ENCODE results near the gene MSGN1. TPM values are rescaled to one million over a fixed set of nuclear protein-coding genes. Genes with fewer than 3 reads are reported as not detected.

Gene MSGN1
- total and polyA plus RNA-seq, 2 of the 8 experiments (the other 6 are each of a cell fraction or from before 2014, with no cell fraction given), result not detected

DNA sequence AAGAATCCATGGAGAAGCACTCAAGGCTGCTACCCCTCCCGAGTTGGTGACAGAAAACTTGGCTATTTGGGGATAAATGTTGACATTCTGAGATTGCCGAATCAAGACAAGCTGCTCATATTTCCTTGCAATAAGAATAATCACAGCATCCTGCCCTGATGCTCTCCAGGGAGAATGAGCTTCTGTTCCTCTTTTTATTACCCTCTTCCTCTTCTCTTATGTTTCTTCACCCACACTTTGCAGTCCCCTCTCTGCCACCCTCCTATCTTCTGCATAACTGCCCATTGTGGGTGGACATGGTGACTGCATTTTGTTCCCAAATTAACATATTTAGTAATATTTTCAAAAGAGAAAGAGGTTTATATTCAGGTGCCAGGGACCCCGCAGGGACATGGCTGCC, 11.9 kb upstream of the MSGN1 start:
- Histone ChIP-seq H3K23me2 (ENCODE audit: low read depth, low read length) (no peaks in the 10 kb centered on the region), H2BK15ac (ENCODE audit: low read length) (no peak overlapping the region), H3K23ac (ENCODE audit: insufficient read length) (no peak overlapping the region), H2AFZ (ENCODE audit: low read length) (no peak overlapping the region), H2BK120ac (replicated peaks; ENCODE audit: low read depth, low read length) (no peak overlapping the region), H3K4me3 (ENCODE audit: extremely low read depth in 1 of 4, insufficient read depth in 2 of 4, low read depth in 3 of 4, low read length in 4 of 4) (no peak overlapping the region), H4K8ac (ENCODE audit: extremely low read depth, insufficient read depth, low read length) (no peak overlapping the region), H3K79me1 (ENCODE audit: low read depth, low read length) (no peaks in the 10 kb centered on the region), H2AK5ac (ENCODE audit: low read depth, low read length) (no peak overlapping the region), H3K14ac (ENCODE audit: insufficient read length) (no peak overlapping the region), H3K4me1 (replicated peaks in 1 of 4; ENCODE audit: control insufficient read depth in 3 of 4, insufficient read depth in 4 of 4, low read length in 3 of 4) (no peaks in the 10 kb centered on the region), H2BK12ac (ENCODE audit: low read depth, low read length) (no peak overlapping the region), H4K5ac (ENCODE audit: insufficient read length, low read depth, low read length) (no peak overlapping the region), H3K9ac (replicated peaks in 1 of 4; ENCODE audit: extremely low read depth in 1 of 4, low read depth in 3 of 4, low read length in 3 of 4) (no peak overlapping the region), H3K18ac (ENCODE audit: extremely low read depth, low read length) (no peak overlapping the region), H4K20me1 (replicated peaks in 1 of 2; ENCODE audit: control insufficient read depth in 1 of 2, insufficient read depth in 2 of 2, low read length in 2 of 2) (no peaks in the 10 kb centered on the region), H3K79me2 (ENCODE audit: control insufficient read depth in 1 of 2, insufficient read depth in 2 of 2, low read length in 2 of 2) (no peaks in the 10 kb centered on the region), H4K91ac (replicated peaks; ENCODE audit: insufficient read length, low read length) (no peak overlapping the region), H3K4ac (replicated peaks; ENCODE audit: insufficient read length, low read depth, low read length) (no peak overlapping the region), H2BK20ac (ENCODE audit: low read length) (no peak overlapping the region), H3K27ac (ENCODE audit: low read depth, low read length) (no peak overlapping the region), H3K36me3 (ENCODE audit: control insufficient read depth in 2 of 4, insufficient read depth in 4 of 4, low read length in 3 of 4) (no peaks in the 10 kb centered on the region), H3K56ac (replicated peaks; ENCODE audit: insufficient read length, low read depth, low read length) (no peak overlapping the region), H3K4me2 (ENCODE audit: insufficient read depth in 1 of 2, low read depth in 2 of 2, low read length in 2 of 2) (no peak overlapping the region), H2BK5ac (ENCODE audit: low read depth, low read length) (no peak overlapping the region), H3K27me3 (replicated peaks in 1 of 4; ENCODE audit: control insufficient read depth in 3 of 4, extremely low read depth in 1 of 4, insufficient read depth in 3 of 4, low read length in 3 of 4) (no peaks in the 10 kb centered on the region), H3K9me3 (ENCODE audit: insufficient read depth in 2 of 2, low read depth in 1 of 2, low read length in 1 of 2) (no peaks in the 10 kb centered on the region)
- DNase-seq (ENCODE audit: low read depth in 1 of 2, low spot score in 2 of 2) (no peak), FAIRE-seq (no peak)
- no peak for TF ChIP-seq EZH2 (IDR thresholded peaks at IDR 0.05; ENCODE audit: low read depth, low read length, severe bottlenecking)
- TF ChIP-seq TCF12 (IDR thresholded peaks at IDR 0.05; ENCODE audit: low read depth, low read length), result no peak
- WGBS, 2 experiments (ENCODE audit: extremely low coverage in 1 of 2, insufficient coverage in 1 of 2, insufficient read length in 1 of 2, insufficient replicate concordance in 2 of 2, low coverage in 1 of 2, low lambda C conversion rate in 2 of 2, missing lambda C conversion rate in 1 of 2), result 79% methylated on average over 3 of the region's 3 CpGs; no CpG with 5 or more reads in 1 of the 2 experiments
- ChIA-PET CTCF (ENCODE audit: partially characterized antibody) (interaction anchor here (1.2 to 2.8 kb wide), 2 partner anchors 26 to 48 kb away, joined by 3 to 11 read pairs; no protein-coding TSS in a partner anchor), POLR2A (ENCODE audit: partially characterized antibody) (interaction anchor here (1.3 kb wide), 1 partner anchor 9 kb away, joined by 3 read pairs; no protein-coding TSS in a partner anchor)

All from H1 (cell line).